Measurements from ENCODE around the gene UBL4B. TPM values are rescaled to one million over a fixed set of nuclear protein-coding genes. Genes with fewer than 3 reads are reported as not detected.

The UBL4B gene
- total RNA-seq, 2 experiments from 2014 or later, result not detected

GRCh38 chr1:110098222-110099026 lies 13.8 kb upstream of the UBL4B start:
- intact Hi-C loops (cut with DNase I, micrococcal nuclease), result no loop called here

GRCh38 chr1:110100335-110100734 lies 11.9 kb upstream of the UBL4B start:
- no peak overlapping the region for H3K4me3 Mint-ChIP-seq
- no peak overlapping the region for H3K27ac Mint-ChIP-seq
- H3K9me3 Mint-ChIP-seq (ENCODE audit: low read depth), result no peaks in the 10 kb centered on the region
- CTCF ChIA-PET, result interaction anchor here (0.6 to 13.6 kb wide), 5 partner anchors 10 to 324 kb away, joined by 3 to 191 read pairs (median 23); no protein-coding TSS in a partner anchor
- ATAC-seq, result no peak
- no peaks in the 10 kb centered on the region for H3K4me1 Mint-ChIP-seq
- peaks cover 4% of the 10 kb centered on the region for H3K27me3 Mint-ChIP-seq
- POLR2A ChIA-PET, result no interaction called here
- no peak for DNase-seq
- H3K36me3 Mint-ChIP-seq (ENCODE audit: low read depth), result no peaks in the 10 kb centered on the region
- intact Hi-C loops (cut with DNase I, micrococcal nuclease), result no loop called here

More at GRCh38 chr1:110098222-110099026, 13.8 kb upstream of the UBL4B start:
- Mint-ChIP-seq H3K27ac (no peak overlapping the region), H3K36me3 (ENCODE audit: low read depth) (no peaks in the 10 kb centered on the region), H3K27me3 (peaks cover 7% of the 10 kb centered on the region), H3K4me3 (no peak overlapping the region), H3K4me1 (no peaks in the 10 kb centered on the region), H3K9me3 (ENCODE audit: low read depth) (no peaks in the 10 kb centered on the region)
- no peak for DNase-seq
- ATAC-seq, result no peak
- POLR2A ChIA-PET, result no interaction called here
- CTCF ChIA-PET, result interaction anchor here (0.6 to 13.6 kb wide), 6 partner anchors 7 to 684 kb away, joined by 3 to 191 read pairs (median 4); no protein-coding TSS in a partner anchor

DNA sequence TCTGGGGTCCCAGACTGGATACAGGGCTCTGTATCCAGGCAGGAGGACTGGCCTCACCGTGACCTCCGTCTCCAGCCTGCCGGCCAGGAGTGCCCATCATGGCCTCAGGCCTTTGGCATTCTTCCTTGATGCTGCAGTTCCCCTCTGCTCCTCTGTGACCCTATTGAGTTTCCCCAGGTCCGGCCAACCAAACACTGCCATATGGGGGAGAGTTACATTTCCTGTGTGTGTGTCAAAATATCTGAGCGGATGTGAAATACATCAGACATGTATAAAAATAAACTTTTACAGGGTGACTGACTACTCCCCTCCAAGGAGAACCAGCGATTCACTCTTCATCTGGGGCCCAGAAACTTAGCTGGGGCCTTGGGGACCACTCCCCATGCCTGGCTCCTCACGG lies 10.2 kb upstream of the UBL4B start:
- H3K4me1 Mint-ChIP-seq, result no peaks in the 10 kb centered on the region

DNA sequence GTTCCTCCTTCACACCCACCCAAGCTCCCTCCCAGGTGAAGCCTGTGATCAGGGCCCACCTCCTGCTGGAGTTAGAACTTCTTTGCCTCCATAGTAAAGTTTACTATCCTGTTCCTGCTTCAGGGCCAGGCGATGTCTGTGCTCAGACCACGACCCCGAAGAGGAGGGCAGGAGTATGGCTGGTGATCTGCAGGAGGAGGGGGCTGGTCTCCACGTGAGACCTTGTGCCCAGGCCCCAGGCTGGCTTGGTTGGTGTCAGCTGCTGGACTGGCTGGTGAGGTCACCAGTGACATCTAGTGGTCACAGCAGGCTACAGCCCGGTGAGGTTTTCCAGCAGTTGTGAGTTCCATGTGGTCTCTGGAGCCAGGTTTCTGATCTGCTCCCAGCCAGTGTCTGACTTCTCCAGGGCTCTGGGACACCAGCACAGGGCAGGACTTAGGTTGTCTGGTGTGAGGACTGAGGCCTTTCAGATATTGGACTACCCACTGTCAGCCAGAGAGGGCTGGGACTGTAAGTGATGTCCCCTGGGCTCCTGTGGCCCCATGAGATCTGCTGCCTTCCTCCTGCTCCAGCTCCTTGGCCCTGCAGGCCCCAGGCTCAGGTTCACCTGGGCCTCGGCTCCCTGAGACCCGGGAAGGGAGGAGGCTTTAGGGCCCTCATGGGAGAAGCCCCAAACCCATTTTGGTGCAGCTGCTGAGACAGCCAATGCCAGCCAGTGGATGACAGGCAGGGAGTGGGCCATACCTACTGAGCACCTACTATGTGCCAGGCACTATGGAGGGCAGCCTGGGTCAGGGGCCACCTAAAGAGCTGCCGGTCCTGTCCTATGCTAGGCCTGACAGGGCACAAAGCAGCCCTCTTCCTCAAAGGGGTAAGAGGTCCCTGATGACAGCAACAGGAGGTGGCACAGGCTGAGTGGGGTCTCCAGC lies 6.0 kb upstream of the UBL4B start:
- Mint-ChIP-seq H3K27me3 (peaks cover 6% of the 10 kb centered on the region), H3K27ac (no peak overlapping the region), H3K4me3 (no peak overlapping the region), H3K36me3 (ENCODE audit: low read depth) (no peaks in the 10 kb centered on the region), H3K9me3 (ENCODE audit: low read depth) (no peaks in the 10 kb centered on the region), H3K4me1 (no peaks in the 10 kb centered on the region)
- ChIA-PET CTCF (interaction anchor here (0.7 to 13.6 kb wide), 21 partner anchors 9 to 242 kb away, joined by 3 to 191 read pairs (median 3); partner anchors contain the start of gene STRIP1), POLR2A (no interaction called here)
- intact Hi-C loops (cut with DNase I, micrococcal nuclease), result loop anchor here (1.0 kb wide), 3 partner anchors 18 to 77 kb away; no protein-coding TSS in a partner anchor
- DNase-seq, result peak; percentile 78
- peak; percentile 98 for ATAC-seq

More for the DNA sequence above, 10.2 kb upstream of the UBL4B start:
- CTCF ChIA-PET, result interaction anchor here (0.7 to 13.6 kb wide), 6 partner anchors 12 to 929 kb away, joined by 3 to 191 read pairs (median 30); no protein-coding TSS in a partner anchor
- Mint-ChIP-seq H3K36me3 (ENCODE audit: low read depth) (no peaks in the 10 kb centered on the region), H3K9me3 (ENCODE audit: low read depth) (no peaks in the 10 kb centered on the region), H3K27me3 (no peaks in the 10 kb centered on the region), H3K4me3 (no peak overlapping the region), H3K27ac (no peak overlapping the region)
- DNase-seq (no peak), ATAC-seq (no peak)
- intact Hi-C loops (cut with DNase I, micrococcal nuclease), result no loop called here
- POLR2A ChIA-PET, result no interaction called here

- no peak for ATAC-seq
- peaks cover 8% of the 10 kb centered on the region for H3K27me3 Mint-ChIP-seq
- ChIA-PET CTCF (interaction anchor here (0.6 to 13.6 kb wide), 4 partner anchors 17 to 1494 kb away, joined by 4 to 191 read pairs (median 66); no protein-coding TSS in a partner anchor), POLR2A (no interaction called here)
- no peak overlapping the region for H3K27ac Mint-ChIP-seq
- H3K4me1 Mint-ChIP-seq, result no peaks in the 10 kb centered on the region
- intact Hi-C loops (cut with DNase I, micrococcal nuclease), result no loop called here
- no peaks in the 10 kb centered on the region for H3K36me3 Mint-ChIP-seq (ENCODE audit: low read depth)
- no peak for DNase-seq
- no peaks in the 10 kb centered on the region for H3K9me3 Mint-ChIP-seq (ENCODE audit: low read depth)
- H3K4me3 Mint-ChIP-seq, result no peak overlapping the region
Measured at GRCh38 chr1:110107867-110108469, 4.3 kb upstream of the UBL4B start.

DNA sequence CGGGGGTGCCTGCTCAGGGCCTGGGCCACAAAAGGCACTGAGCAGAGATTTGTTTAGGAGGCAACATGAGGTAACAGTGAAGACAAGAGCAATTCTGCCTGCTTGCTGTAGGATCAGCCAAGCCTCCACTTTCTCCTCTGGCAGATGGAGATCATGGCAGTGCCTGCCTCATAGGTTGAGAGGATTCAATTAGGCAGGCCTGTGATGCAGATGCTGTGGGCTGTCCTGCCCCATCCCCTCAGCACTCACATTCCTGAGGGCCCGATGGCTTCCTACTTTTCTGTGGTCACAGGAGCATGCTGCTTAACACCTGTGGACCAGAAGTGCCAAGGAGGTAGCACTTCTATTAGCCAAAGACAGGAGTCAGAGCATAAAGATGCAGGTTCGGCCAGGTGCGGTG lies 1.2 kb upstream of the UBL4B start:
- Mint-ChIP-seq H3K36me3 (ENCODE audit: low read depth) (no peaks in the 10 kb centered on the region), H3K27me3 (peaks cover 8% of the 10 kb centered on the region), H3K4me1 (no peaks in the 10 kb centered on the region), H3K9me3 (ENCODE audit: low read depth) (no peaks in the 10 kb centered on the region), H3K4me3 (no peak overlapping the region), H3K27ac (no peak overlapping the region)
- intact Hi-C loops (cut with DNase I, micrococcal nuclease), result no loop called here
- CTCF ChIA-PET, result interaction anchor here (1.1 kb wide), 1 partner anchor 15 kb away, joined by 3 read pairs; no protein-coding TSS in a partner anchor
- POLR2A ChIA-PET, result no interaction called here
- DNase-seq (no peak), ATAC-seq (no peak)

DNA sequence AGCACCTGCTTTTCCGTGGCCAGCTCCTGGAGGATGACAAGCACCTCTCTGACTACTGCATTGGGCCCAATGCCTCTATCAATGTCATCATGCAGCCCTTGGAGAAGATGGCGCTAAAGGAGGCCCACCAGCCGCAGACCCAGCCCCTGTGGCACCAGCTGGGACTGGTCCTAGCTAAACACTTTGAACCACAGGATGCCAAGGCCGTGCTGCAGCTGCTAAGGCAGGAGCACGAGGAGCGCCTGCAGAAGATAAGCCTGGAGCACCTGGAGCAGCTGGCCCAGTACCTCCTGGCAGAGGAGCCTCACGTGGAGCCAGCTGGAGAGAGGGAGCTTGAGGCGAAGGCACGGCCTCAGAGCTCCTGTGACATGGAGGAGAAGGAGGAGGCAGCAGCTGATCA lies 413 bp downstream of the UBL4B start:
- H3K4me3 Mint-ChIP-seq, result no peak overlapping the region
- CTCF ChIA-PET, result interaction anchor here (0.7 to 6.6 kb wide), 5 partner anchors 9 to 299 kb away, joined by 3 to 40 read pairs (median 5); no protein-coding TSS in a partner anchor
- intact Hi-C loops (cut with DNase I, micrococcal nuclease), result no loop called here
- no peaks in the 10 kb centered on the region for H3K9me3 Mint-ChIP-seq (ENCODE audit: low read depth)
- POLR2A ChIA-PET, result no interaction called here
- no peaks in the 10 kb centered on the region for H3K4me1 Mint-ChIP-seq
- ATAC-seq (no peak), DNase-seq (no peak)
- H3K27me3 Mint-ChIP-seq, result peaks cover 14% of the 10 kb centered on the region
- H3K27ac Mint-ChIP-seq, result no peak overlapping the region
- no peaks in the 10 kb centered on the region for H3K36me3 Mint-ChIP-seq (ENCODE audit: low read depth)

DNA sequence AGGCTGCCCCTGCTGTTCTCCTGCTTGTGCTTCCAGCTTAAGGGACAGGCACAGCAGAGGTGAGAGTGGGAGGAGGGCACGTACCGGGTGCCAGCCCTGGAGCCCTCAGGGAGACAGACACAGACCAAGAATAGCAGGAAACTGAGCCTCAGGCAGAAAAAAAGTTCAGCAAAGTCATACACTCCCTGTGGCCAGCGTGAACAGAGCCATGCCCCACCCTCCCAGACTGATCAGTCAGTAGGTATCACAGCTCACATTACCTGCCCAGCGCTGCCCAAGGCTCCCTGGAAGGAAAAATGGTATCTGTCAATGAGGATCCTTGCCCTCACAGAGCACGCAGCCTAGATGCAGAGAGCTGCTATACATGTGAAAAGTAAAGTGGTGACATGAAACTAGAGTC lies 1.3 kb downstream of the UBL4B start:
- Mint-ChIP-seq H3K4me3 (no peak overlapping the region), H3K27ac (no peak overlapping the region), H3K4me1 (peaks cover 1% of the 10 kb centered on the region), H3K27me3 (peaks cover 15% of the 10 kb centered on the region), H3K9me3 (ENCODE audit: low read depth) (no peaks in the 10 kb centered on the region), H3K36me3 (ENCODE audit: low read depth) (no peaks in the 10 kb centered on the region)
- no peak for ATAC-seq
- intact Hi-C loops (cut with DNase I, micrococcal nuclease), result no loop called here
- ChIA-PET POLR2A (no interaction called here), CTCF (interaction anchor here (1.1 to 6.6 kb wide), 3 partner anchors 9 to 71 kb away, joined by 3 to 40 read pairs (median 4); no protein-coding TSS in a partner anchor)
- DNase-seq, result no peak

DNA sequence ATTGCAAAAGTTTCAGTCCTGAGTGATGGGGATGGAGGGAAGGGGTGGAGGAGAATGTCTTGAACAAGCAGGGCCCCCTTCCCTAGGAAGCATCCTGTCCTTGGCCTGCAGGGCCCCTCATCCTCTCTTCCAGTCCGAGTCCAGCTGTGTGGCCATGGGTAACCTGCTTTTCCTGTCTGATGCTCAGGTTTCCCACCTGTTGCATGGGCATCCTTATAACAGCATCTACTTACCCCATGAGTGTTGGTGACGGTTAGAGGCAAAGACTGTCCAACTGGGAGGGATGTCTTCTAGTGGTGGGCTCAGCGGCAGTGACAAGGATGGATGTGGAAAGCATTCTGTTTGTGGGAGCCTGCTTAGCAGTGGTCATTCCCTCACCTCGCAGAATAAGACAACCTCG lies 1.9 kb downstream of the UBL4B start:
- peaks cover 5% of the 10 kb centered on the region for H3K4me1 Mint-ChIP-seq
- H3K9me3 Mint-ChIP-seq (ENCODE audit: low read depth), result no peaks in the 10 kb centered on the region
- POLR2A ChIA-PET, result no interaction called here
- H3K27me3 Mint-ChIP-seq, result peaks cover 17% of the 10 kb centered on the region
- intact Hi-C loops (cut with DNase I, micrococcal nuclease), result no loop called here
- no peak overlapping the region for H3K27ac Mint-ChIP-seq
- no peak for ATAC-seq
- no peaks in the 10 kb centered on the region for H3K36me3 Mint-ChIP-seq (ENCODE audit: low read depth)
- no peak overlapping the region for H3K4me3 Mint-ChIP-seq
- DNase-seq, result no peak
- CTCF ChIA-PET, result interaction anchor here (0.7 to 6.6 kb wide), 5 partner anchors 10 to 72 kb away, joined by 3 to 40 read pairs (median 13); no protein-coding TSS in a partner anchor

- Mint-ChIP-seq H3K4me3 (no peak overlapping the region), H3K4me1 (peaks cover 5% of the 10 kb centered on the region), H3K36me3 (ENCODE audit: low read depth) (no peaks in the 10 kb centered on the region), H3K27me3 (peaks cover 13% of the 10 kb centered on the region), H3K9me3 (ENCODE audit: low read depth) (no peaks in the 10 kb centered on the region), H3K27ac (no peak overlapping the region)
- no peak for ATAC-seq
- no peak for DNase-seq
- ChIA-PET POLR2A (no interaction called here), CTCF (interaction anchor here (0.7 to 6.6 kb wide), 8 partner anchors 9 to 290 kb away, joined by 3 to 40 read pairs (median 4); no protein-coding TSS in a partner anchor)
- intact Hi-C loops (cut with DNase I, micrococcal nuclease), result no loop called here
Measured at GRCh38 chr1:110114784-110115183, 2.5 kb downstream of the UBL4B start.

Measured in activated CD4-positive, alpha-beta T cell treated with anti-CD3 and anti-CD28 coated beads for 36 hours (primary cell).